Neural cell (in vitro differentiated cells): ENCODE data around the gene MAP6. TPM values are rescaled to one million over a fixed set of nuclear protein-coding genes. Genes with fewer than 3 reads are reported as not detected.

ENCODE experiments used
- H2AFZ ChIP-seq: fragments of 200-600, 300-800 bp; sonication (generic), shearing (Covaris generic); 2 replicates; pipeline ENCODE4 v1.6.0; 2014; ENCODE audit warnings: low read depth, mild to moderate bottlenecking, antibody characterized with exemption, low read length, moderate library complexity
- H3F3A ChIP-seq: fragments of 200-600 bp; shearing (Covaris generic); 2 replicates; pipeline ENCODE4 v1.6.1; 2016; ENCODE audit warnings: mild to moderate bottlenecking, moderate library complexity, mixed read lengths, antibody characterized with exemption, low read length; ENCODE audit not compliant: insufficient read depth, poor library complexity, severe bottlenecking
- H3K27ac ChIP-seq: fragments of 200-600, 300-800 bp; sonication (generic), shearing (Covaris generic); 2 replicates; pipeline ENCODE4 v1.5.1; 2014; ENCODE audit warnings: mild to moderate bottlenecking, low read length, moderate library complexity
- H3K27me3 ChIP-seq: fragments of 300-800, 200-600 bp; sonication (generic), shearing (Covaris generic); 2 replicates; pipeline ENCODE4 v1.6.0; 2014; ENCODE audit warnings: mild to moderate bottlenecking, low read depth, low read length, moderate library complexity; ENCODE audit not compliant: insufficient read depth
- H3K36me3 ChIP-seq: fragments of 300-800, 200-600 bp; sonication (generic), shearing (Covaris generic); 2 replicates; pipeline ENCODE4 v1.5.1; 2014; ENCODE audit warnings: mild to moderate bottlenecking, antibody characterized with exemption, low read length, moderate library complexity; ENCODE audit not compliant: insufficient read depth
- H3K4me2 ChIP-seq: fragments of 300-800, 200-600 bp; sonication (generic), shearing (Covaris generic); 2 replicates; pipeline ENCODE4 v1.6.0; 2014; ENCODE audit warnings: mild to moderate bottlenecking, low read length
- H3K4me3 ChIP-seq: fragments of 300-800, 200-600 bp; sonication (generic), shearing (Covaris generic); 2 replicates; pipeline ENCODE4 v1.5.1; 2014; ENCODE audit warnings: mild to moderate bottlenecking, low read length, moderate library complexity
- H3K79me2 ChIP-seq: fragments of 200-600 bp; shearing (Covaris generic); replicated peaks from 2 replicates; pipeline ENCODE4 v1.6.0; 2014; ENCODE audit warnings: mild to moderate bottlenecking, low read length, moderate library complexity; ENCODE audit not compliant: insufficient read depth
- H3K9ac ChIP-seq: fragments of 300-800, 200-600 bp; sonication (generic), shearing (Covaris generic); 2 replicates; pipeline ENCODE4 v1.6.1; 2016; ENCODE audit warnings: mild to moderate bottlenecking, low read length, mixed read lengths
- H3K9me2 ChIP-seq: fragments of 200-600 bp; shearing (Covaris generic); 2 replicates; pipeline ENCODE4 v1.6.1; 2016; ENCODE audit warnings: mild to moderate bottlenecking, low read length, mixed read lengths; ENCODE audit not compliant: insufficient read depth
- H3K9me3 ChIP-seq: fragments of 200-600, 300-800 bp; sonication (generic), shearing (Covaris generic); 2 replicates; pipeline ENCODE4 v1.6.1; 2016; ENCODE audit warnings: mild to moderate bottlenecking, mixed run types, low read length, moderate library complexity, mixed read lengths
- H4K20me1 ChIP-seq: fragments of 200-600 bp; shearing (Covaris generic); 2 replicates; pipeline ENCODE4 v1.6.1; 2016; ENCODE audit warnings: mild to moderate bottlenecking, mixed run types; ENCODE audit not compliant: insufficient read depth
- EP300 ChIP-seq: fragments of 450-650 bp; conservative IDR thresholded peaks from 2 replicates; pipeline ENCODE4 v1.6.1; 2014; ENCODE audit warnings: antibody characterized with exemption, mild to moderate bottlenecking, moderate library complexity; ENCODE audit not compliant: poor library complexity, severe bottlenecking
- EZH2 ChIP-seq: fragments of 200-600, 300-800 bp; shearing (Covaris generic), sonication (generic); IDR thresholded peaks from 2 replicates; pipeline ENCODE4 v1.6.1; 2014; ENCODE audit warnings: antibody characterized with exemption, low read length, borderline replicate concordance, mild to moderate bottlenecking; ENCODE audit not compliant: insufficient read depth, poor library complexity, severe bottlenecking
- MXI1 ChIP-seq: fragments of 450-650 bp; conservative IDR thresholded peaks from 2 replicates; pipeline ENCODE4 v1.6.1; 2014; ENCODE audit warnings: antibody characterized with exemption, mild to moderate bottlenecking; ENCODE audit not compliant: poor library complexity, severe bottlenecking
- POLR2AphosphoS5 ChIP-seq: IDR thresholded peaks from 2 replicates; pipeline ENCODE4 v1.6.1; 2012
- RAD21 ChIP-seq: fragments of 450-650 bp; conservative IDR thresholded peaks from 2 replicates; pipeline ENCODE4 v1.6.1; 2014; ENCODE audit warnings: antibody characterized with exemption, mild to moderate bottlenecking, moderate library complexity
- SMC3 ChIP-seq: fragments of 450-650 bp; conservative IDR thresholded peaks from 2 replicates; pipeline ENCODE4 v1.6.1; 2014; ENCODE audit warnings: antibody characterized with exemption, mild to moderate bottlenecking, moderate library complexity; ENCODE audit not compliant: poor library complexity
- TAF1 ChIP-seq: IDR thresholded peaks from 2 replicates; pipeline ENCODE4 v1.6.1; 2012; ENCODE audit warnings: low read depth
- polyA plus RNA-seq: library from polyadenylated mRNA; depleted of rRNA; stranded (reverse); fragments of >200 nt; gene quantifications from 2 replicates; pipeline ENCODE4 v1.2.3, GENCODE V29; 2014
- TF ChIP-seq, protein P1 (sequence below): fragments of 450-650 bp; IDR thresholded peaks from 2 replicates; pipeline ENCODE4 v1.5.1; 2014; ENCODE audit warnings: antibody characterized with exemption, mild to moderate bottlenecking, moderate library complexity; ENCODE audit not compliant: poor library complexity, severe bottlenecking
- TF ChIP-seq, protein P2 (sequence below): IDR thresholded peaks from 2 replicates; pipeline ENCODE4 v1.6.1; 2012; ENCODE audit warnings: borderline replicate concordance

Gene MAP6
- polyA plus RNA-seq, 1 donor from 2014 or later: 178 TPM

- Histone ChIP-seq H3K79me2 (no peaks in the 10 kb centered on the region), H4K20me1 (no peaks in the 10 kb centered on the region)
- TF ChIP-seq EP300: no peak
- TF ChIP-seq, protein P1, sequence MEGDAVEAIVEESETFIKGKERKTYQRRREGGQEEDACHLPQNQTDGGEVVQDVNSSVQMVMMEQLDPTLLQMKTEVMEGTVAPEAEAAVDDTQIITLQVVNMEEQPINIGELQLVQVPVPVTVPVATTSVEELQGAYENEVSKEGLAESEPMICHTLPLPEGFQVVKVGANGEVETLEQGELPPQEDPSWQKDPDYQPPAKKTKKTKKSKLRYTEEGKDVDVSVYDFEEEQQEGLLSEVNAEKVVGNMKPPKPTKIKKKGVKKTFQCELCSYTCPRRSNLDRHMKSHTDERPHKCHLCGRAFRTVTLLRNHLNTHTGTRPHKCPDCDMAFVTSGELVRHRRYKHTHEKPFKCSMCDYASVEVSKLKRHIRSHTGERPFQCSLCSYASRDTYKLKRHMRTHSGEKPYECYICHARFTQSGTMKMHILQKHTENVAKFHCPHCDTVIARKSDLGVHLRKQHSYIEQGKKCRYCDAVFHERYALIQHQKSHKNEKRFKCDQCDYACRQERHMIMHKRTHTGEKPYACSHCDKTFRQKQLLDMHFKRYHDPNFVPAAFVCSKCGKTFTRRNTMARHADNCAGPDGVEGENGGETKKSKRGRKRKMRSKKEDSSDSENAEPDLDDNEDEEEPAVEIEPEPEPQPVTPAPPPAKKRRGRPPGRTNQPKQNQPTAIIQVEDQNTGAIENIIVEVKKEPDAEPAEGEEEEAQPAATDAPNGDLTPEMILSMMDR: no peak
- TF ChIP-seq SMC3: no peak
- TF ChIP-seq POLR2AphosphoS5: no peak
- no peak for TF ChIP-seq TAF1
- TF ChIP-seq RAD21: no peak
- no peak for TF ChIP-seq EZH2
- TF ChIP-seq MXI1: no peak
- TF ChIP-seq, protein P2, sequence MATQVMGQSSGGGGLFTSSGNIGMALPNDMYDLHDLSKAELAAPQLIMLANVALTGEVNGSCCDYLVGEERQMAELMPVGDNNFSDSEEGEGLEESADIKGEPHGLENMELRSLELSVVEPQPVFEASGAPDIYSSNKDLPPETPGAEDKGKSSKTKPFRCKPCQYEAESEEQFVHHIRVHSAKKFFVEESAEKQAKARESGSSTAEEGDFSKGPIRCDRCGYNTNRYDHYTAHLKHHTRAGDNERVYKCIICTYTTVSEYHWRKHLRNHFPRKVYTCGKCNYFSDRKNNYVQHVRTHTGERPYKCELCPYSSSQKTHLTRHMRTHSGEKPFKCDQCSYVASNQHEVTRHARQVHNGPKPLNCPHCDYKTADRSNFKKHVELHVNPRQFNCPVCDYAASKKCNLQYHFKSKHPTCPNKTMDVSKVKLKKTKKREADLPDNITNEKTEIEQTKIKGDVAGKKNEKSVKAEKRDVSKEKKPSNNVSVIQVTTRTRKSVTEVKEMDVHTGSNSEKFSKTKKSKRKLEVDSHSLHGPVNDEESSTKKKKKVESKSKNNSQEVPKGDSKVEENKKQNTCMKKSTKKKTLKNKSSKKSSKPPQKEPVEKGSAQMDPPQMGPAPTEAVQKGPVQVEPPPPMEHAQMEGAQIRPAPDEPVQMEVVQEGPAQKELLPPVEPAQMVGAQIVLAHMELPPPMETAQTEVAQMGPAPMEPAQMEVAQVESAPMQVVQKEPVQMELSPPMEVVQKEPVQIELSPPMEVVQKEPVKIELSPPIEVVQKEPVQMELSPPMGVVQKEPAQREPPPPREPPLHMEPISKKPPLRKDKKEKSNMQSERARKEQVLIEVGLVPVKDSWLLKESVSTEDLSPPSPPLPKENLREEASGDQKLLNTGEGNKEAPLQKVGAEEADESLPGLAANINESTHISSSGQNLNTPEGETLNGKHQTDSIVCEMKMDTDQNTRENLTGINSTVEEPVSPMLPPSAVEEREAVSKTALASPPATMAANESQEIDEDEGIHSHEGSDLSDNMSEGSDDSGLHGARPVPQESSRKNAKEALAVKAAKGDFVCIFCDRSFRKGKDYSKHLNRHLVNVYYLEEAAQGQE: no peak
Measured at GRCh38 chr11:75700940-75701339, 32.1 kb upstream of the MAP6 start.

GRCh38 chr11:75697906-75698581, 29.2 kb upstream of the MAP6 start:
- Histone ChIP-seq H3K9ac (no peak overlapping the region), H3K4me2 (no peak overlapping the region), H3K79me2 (no peaks in the 10 kb centered on the region), H2AFZ (no peak overlapping the region), H3K27me3 (no peaks in the 10 kb centered on the region), H3K9me3 (no peaks in the 10 kb centered on the region), H3K9me2 (no peaks in the 10 kb centered on the region), H3K36me3 (no peaks in the 10 kb centered on the region), H3F3A (no peaks in the 10 kb centered on the region), H3K27ac (no peak overlapping the region), H3K4me3 (no peak overlapping the region), H4K20me1 (no peaks in the 10 kb centered on the region)
- TF ChIP-seq MXI1 (no peak), SMC3 (no peak), TAF1 (no peak), POLR2AphosphoS5 (no peak), EP300 (no peak), RAD21 (no peak), EZH2 (no peak)
- TF ChIP-seq, protein P2: no peak
- TF ChIP-seq, protein P1: no peak

More at GRCh38 chr11:75700940-75701339, 32.1 kb upstream of the MAP6 start:
- Histone ChIP-seq H3K27me3 (no peaks in the 10 kb centered on the region), H3K4me2 (no peak overlapping the region), H3K9ac (no peak overlapping the region), H3K9me3 (no peaks in the 10 kb centered on the region), H2AFZ (no peak overlapping the region), H3K9me2 (no peaks in the 10 kb centered on the region), H3K36me3 (no peaks in the 10 kb centered on the region), H3K27ac (no peak overlapping the region), H3K4me3 (no peak overlapping the region), H3F3A (no peaks in the 10 kb centered on the region)
